Gastrocnemius medialis (tissue), 4 donors: ENCODE data around the gene PRDM2.

Source experiments
- CTCF ChIP-seq, 5 experiments: fragments of 450-650 bp in 3 of 5; fragments of 200-600 bp in 2 of 5; sonication (generic) in 2 of 5; IDR thresholded peaks in 4 of 5; conservative IDR thresholded peaks in 1 of 5; 1 replicate in 4 of 5; 2 replicates in 1 of 5; pipeline ENCODE4 v1.5.1; 2016 to 2019; ENCODE audit warnings: antibody characterized with exemption in 5 of 5, mild to moderate bottlenecking in 3 of 5, moderate library complexity in 3 of 5
- POLR2A ChIP-seq, 2 donors: fragments of 450-650 bp; IDR thresholded peaks; one replicate each; pipeline ENCODE4 v1.6.1; 2017; ENCODE audit warnings: antibody characterized with exemption in 2 of 2, mild to moderate bottlenecking in 2 of 2, moderate library complexity in 2 of 2

DNA sequence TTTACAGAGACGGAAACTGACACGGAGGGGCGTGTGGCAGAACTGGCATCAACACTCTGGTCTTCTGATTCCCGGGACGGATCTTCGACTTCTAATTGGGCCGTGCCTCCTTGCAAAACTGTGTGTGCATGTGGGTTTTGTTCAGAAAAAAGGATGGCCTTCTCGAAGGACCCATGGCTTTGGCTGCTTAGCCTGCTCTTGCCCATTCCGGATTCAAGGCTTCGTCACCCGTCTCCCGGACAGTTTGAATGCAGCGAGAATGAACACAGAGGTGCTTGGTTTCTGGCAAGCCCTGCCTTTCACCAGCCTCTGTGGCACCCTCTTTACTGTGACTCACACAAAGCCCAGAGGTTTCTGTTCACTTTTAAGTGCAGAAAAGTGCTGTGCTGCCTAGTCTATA lies 120.1 kb downstream of the PRDM2 start:
- TF ChIP-seq CTCF (IDR thresholded peaks at IDR 0.05 in 4 of 5, conservative IDR thresholded peaks at IDR 0.05 in 1 of 5) (no peak), POLR2A (IDR thresholded peaks at IDR 0.05) (no peak)
